Measurements from ENCODE around the gene CARD11. TPM values are rescaled to one million over a fixed set of nuclear protein-coding genes. Genes with fewer than 3 reads are reported as not detected.

CARD11 gene
- total RNA-seq, 1 experiment from 2014 or later, result 79.2 TPM

DNA sequence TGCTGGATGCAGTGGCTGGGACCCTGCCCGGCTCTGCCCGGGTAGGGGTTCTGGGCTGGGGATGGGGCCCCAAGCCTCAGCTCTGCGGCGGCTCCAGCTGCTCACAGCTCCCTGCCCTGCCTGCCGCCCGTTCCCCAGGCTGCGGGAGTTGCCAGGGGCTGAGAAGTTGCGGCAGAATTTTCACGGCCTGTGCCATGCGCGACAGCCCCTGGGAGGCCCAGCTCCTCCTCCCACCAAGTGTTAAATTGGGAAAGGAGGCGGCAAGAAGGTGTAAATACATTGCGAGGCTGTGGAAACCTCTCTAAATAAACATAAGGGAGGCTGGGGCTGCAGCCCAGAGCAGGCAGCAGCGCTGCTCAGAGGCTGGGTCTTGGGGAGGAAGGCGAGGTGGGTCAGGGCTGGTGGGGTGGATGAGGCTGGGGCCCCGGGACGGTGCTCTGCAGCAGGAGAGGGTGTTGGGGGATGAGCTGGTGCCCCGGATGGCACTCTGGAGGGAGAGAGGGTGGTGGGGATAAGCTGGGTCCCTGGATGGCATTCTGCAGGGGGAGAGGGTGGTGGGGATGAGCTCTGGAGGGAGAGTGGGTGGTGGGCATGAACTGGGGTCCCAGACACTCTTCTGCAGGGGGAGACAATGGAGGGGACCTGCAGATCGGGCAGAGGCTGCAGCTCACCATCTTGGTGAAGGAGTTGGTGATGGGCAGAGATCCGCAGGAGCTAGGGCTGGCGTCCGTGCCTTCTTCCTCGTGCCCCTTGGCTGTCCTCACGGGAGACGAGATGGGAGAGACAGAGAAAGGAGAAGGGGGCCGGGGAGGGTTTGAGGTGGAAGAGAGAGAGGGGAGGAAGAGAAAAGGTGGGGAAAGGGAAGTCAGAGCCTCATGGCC is 114.1 kb downstream of the CARD11 start:
- Mint-ChIP-seq H3K27me3 (ENCODE audit: unreplicated experiment) (no peaks in the 10 kb centered on the region), H3K27ac (ENCODE audit: unreplicated experiment) (no peak overlapping the region)
- CTCF ChIA-PET, result interaction anchor here (0.6 kb wide), 2 partner anchors 98 to 261 kb away, joined by 5 to 7 read pairs; no protein-coding TSS in a partner anchor

GRCh38 chr7:2928613-2929311 is 114.9 kb downstream of the CARD11 start:
- Mint-ChIP-seq H3K27ac (ENCODE audit: unreplicated experiment) (no peak overlapping the region), H3K4me1 (ENCODE audit: low read depth, unreplicated experiment) (peaks cover 6% of the 10 kb centered on the region), H3K27me3 (ENCODE audit: unreplicated experiment) (no peaks in the 10 kb centered on the region), H3K9me3 (ENCODE audit: low read depth, unreplicated experiment) (no peaks in the 10 kb centered on the region), H3K4me3 (ENCODE audit: low read depth, unreplicated experiment) (no peak overlapping the region), H3K36me3 (ENCODE audit: insufficient read depth, unreplicated experiment) (peaks cover 35% of the 10 kb centered on the region)
- DNase-seq, result no peak
- no TSS peak for BruUV-seq (replicated peaks)
- CTCF ChIA-PET, result interaction anchor here (0.6 kb wide), 2 partner anchors 99 to 261 kb away, joined by 5 to 7 read pairs; no protein-coding TSS in a partner anchor
- intact Hi-C loops (cut with micrococcal nuclease; ENCODE audit: unreplicated experiment), result no loop called here
- TF ChIP-seq, protein P1, sequence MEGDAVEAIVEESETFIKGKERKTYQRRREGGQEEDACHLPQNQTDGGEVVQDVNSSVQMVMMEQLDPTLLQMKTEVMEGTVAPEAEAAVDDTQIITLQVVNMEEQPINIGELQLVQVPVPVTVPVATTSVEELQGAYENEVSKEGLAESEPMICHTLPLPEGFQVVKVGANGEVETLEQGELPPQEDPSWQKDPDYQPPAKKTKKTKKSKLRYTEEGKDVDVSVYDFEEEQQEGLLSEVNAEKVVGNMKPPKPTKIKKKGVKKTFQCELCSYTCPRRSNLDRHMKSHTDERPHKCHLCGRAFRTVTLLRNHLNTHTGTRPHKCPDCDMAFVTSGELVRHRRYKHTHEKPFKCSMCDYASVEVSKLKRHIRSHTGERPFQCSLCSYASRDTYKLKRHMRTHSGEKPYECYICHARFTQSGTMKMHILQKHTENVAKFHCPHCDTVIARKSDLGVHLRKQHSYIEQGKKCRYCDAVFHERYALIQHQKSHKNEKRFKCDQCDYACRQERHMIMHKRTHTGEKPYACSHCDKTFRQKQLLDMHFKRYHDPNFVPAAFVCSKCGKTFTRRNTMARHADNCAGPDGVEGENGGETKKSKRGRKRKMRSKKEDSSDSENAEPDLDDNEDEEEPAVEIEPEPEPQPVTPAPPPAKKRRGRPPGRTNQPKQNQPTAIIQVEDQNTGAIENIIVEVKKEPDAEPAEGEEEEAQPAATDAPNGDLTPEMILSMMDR (IDR thresholded peaks at IDR 0.05; ENCODE audit: unreplicated experiment), result no peak

More for the DNA sequence above, 114.1 kb downstream of the CARD11 start:
- H3K4me3 Mint-ChIP-seq (ENCODE audit: low read depth, unreplicated experiment), result no peak overlapping the region
- TF ChIP-seq, protein P1 (IDR thresholded peaks at IDR 0.05; ENCODE audit: unreplicated experiment), result no peak
- no peak for DNase-seq
- no peaks in the 10 kb centered on the region for H3K9me3 Mint-ChIP-seq (ENCODE audit: low read depth, unreplicated experiment)
- peaks cover 14% of the 10 kb centered on the region for H3K4me1 Mint-ChIP-seq (ENCODE audit: low read depth, unreplicated experiment)
- intact Hi-C loops (cut with micrococcal nuclease; ENCODE audit: unreplicated experiment), result no loop called here
- H3K36me3 Mint-ChIP-seq (ENCODE audit: insufficient read depth, unreplicated experiment), result peaks cover 40% of the 10 kb centered on the region
- BruUV-seq (replicated peaks), result no TSS peak

GRCh38 chr7:2928256-2928612 is 115.4 kb downstream of the CARD11 start:
- no peaks in the 10 kb centered on the region for H3K27me3 Mint-ChIP-seq (ENCODE audit: unreplicated experiment)
- intact Hi-C loops (cut with micrococcal nuclease; ENCODE audit: unreplicated experiment), result no loop called here
- no peak overlapping the region for H3K4me3 Mint-ChIP-seq (ENCODE audit: low read depth, unreplicated experiment)
- BruUV-seq (replicated peaks), result no TSS peak
- H3K36me3 Mint-ChIP-seq (ENCODE audit: insufficient read depth, unreplicated experiment), result peaks cover 34% of the 10 kb centered on the region
- TF ChIP-seq, protein P1 (IDR thresholded peaks at IDR 0.05; ENCODE audit: unreplicated experiment), result no peak
- peaks cover under 1% of the 10 kb centered on the region for H3K4me1 Mint-ChIP-seq (ENCODE audit: low read depth, unreplicated experiment)
- CTCF ChIA-PET, result no interaction called here
- no peak overlapping the region for H3K27ac Mint-ChIP-seq (ENCODE audit: unreplicated experiment)
- no peak for DNase-seq
- no peaks in the 10 kb centered on the region for H3K9me3 Mint-ChIP-seq (ENCODE audit: low read depth, unreplicated experiment)

GRCh38 chr7:2927592-2927991 is 116.1 kb downstream of the CARD11 start:
- Mint-ChIP-seq H3K4me1 (ENCODE audit: low read depth, unreplicated experiment) (no peaks in the 10 kb centered on the region), H3K9me3 (ENCODE audit: low read depth, unreplicated experiment) (no peaks in the 10 kb centered on the region), H3K27ac (ENCODE audit: unreplicated experiment) (no peak overlapping the region), H3K27me3 (ENCODE audit: unreplicated experiment) (no peaks in the 10 kb centered on the region), H3K4me3 (ENCODE audit: low read depth, unreplicated experiment) (no peak overlapping the region), H3K36me3 (ENCODE audit: insufficient read depth, unreplicated experiment) (peaks cover 35% of the 10 kb centered on the region)
- BruUV-seq (replicated peaks), result no TSS peak
- CTCF ChIA-PET, result no interaction called here
- TF ChIP-seq, protein P1 (IDR thresholded peaks at IDR 0.05; ENCODE audit: unreplicated experiment), result no peak
- intact Hi-C loops (cut with micrococcal nuclease; ENCODE audit: unreplicated experiment), result no loop called here
- no peak for DNase-seq
